ENCODE results near the gene FYCO1.

FYCO1 gene

DNA sequence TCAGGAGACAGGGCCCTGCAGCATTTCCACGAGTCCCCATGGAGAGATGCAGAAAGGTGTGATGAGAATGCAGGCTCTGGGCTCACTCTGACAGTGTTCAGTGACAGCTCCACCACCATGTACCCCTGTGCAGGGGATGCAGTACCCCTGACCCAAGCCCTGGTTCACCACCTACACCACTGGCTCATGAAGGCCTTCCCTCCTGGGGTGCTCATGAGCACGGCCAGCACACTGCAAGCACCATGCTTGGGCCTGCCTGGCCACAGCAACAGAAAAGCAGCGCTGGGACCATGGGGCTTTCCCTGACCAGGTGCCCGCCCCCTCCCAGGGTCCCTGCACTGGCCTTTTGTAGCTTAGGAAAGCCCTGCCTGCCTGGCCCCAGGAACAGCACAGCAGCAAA is 46.2 kb downstream of the FYCO1 start:
- no peak overlapping the region for H3K18ac ChIP-seq (ENCODE audit: low read length)
- H2BK5ac ChIP-seq (ENCODE audit: low read depth, low read length, poor library complexity): no peak overlapping the region
- H3K27ac ChIP-seq (ENCODE audit: low read depth, low read length): no peak overlapping the region
- H3K4me3 ChIP-seq (ENCODE audit: low read depth, low read length): no peak overlapping the region
- no peak overlapping the region for H3K9ac ChIP-seq (ENCODE audit: low read length)
- no peak overlapping the region for H4K8ac ChIP-seq (ENCODE audit: low read depth, low read length)
- peaks cover 38 to 48% of the 10 kb centered on the region in 2 experiments for H3K36me3 ChIP-seq (ENCODE audit: control insufficient read depth in 1 of 2, insufficient read depth in 2 of 2, low read length in 2 of 2)
- H4K12ac ChIP-seq (ENCODE audit: low read depth, low read length): no peak overlapping the region
- H4K91ac ChIP-seq (ENCODE audit: low read depth, low read length): no peak overlapping the region
- no peak overlapping the region for H3K4ac ChIP-seq (ENCODE audit: low read depth, low read length)
- H3K4me2 ChIP-seq (ENCODE audit: low read length): no peak overlapping the region
- no peak overlapping the region for H2AK5ac ChIP-seq (ENCODE audit: low read length)
- H3K79me1 ChIP-seq (ENCODE audit: low read length): no peaks in the 10 kb centered on the region
- H3K4me1 ChIP-seq (ENCODE audit: control insufficient read depth in 1 of 2, insufficient read depth in 2 of 2, low read length in 2 of 2): no peaks in the 10 kb centered on the region
- no peak overlapping the region for H3K14ac ChIP-seq (ENCODE audit: low read length)
- DNase-seq: no peak
- H2BK12ac ChIP-seq (ENCODE audit: low read length): no peak overlapping the region
- H3K23ac ChIP-seq (ENCODE audit: low read length): no peak overlapping the region
- no CpG with 5 or more reads among the region's 4 CpGs for WGBS (ENCODE audit: extremely low coverage, insufficient coverage, insufficient read length)
- H3K79me2 ChIP-seq (ENCODE audit: control insufficient read depth, insufficient read depth, low read length, poor library complexity): no peaks in the 10 kb centered on the region
- no peaks in the 10 kb centered on the region for H3K9me3 ChIP-seq (ENCODE audit: insufficient read depth, low read depth, low read length)
- no peaks in the 10 kb centered on the region for H3K27me3 ChIP-seq (ENCODE audit: insufficient read depth, low read length)
- H2AFZ ChIP-seq (ENCODE audit: insufficient read depth, low read length, poor library complexity): no peak overlapping the region
- no peak overlapping the region for H2BK120ac ChIP-seq (ENCODE audit: insufficient read depth, low read length, poor library complexity)

GRCh38 chr3:45948881-45949280 is 46.7 kb downstream of the FYCO1 start:
- H3K18ac ChIP-seq (ENCODE audit: low read length): no peak overlapping the region
- no peaks in the 10 kb centered on the region for H3K79me2 ChIP-seq (ENCODE audit: control insufficient read depth, insufficient read depth, low read length, poor library complexity)
- no peak for DNase-seq
- H3K79me1 ChIP-seq (ENCODE audit: low read length): no peaks in the 10 kb centered on the region
- H2BK12ac ChIP-seq (ENCODE audit: low read length): no peak overlapping the region
- H2AFZ ChIP-seq (ENCODE audit: insufficient read depth, low read length, poor library complexity): no peak overlapping the region
- no peak overlapping the region for H4K12ac ChIP-seq (ENCODE audit: low read depth, low read length)
- no peaks in the 10 kb centered on the region for H3K9me3 ChIP-seq (ENCODE audit: insufficient read depth, low read depth, low read length)
- H3K4me1 ChIP-seq (ENCODE audit: control insufficient read depth in 1 of 2, insufficient read depth in 2 of 2, low read length in 2 of 2): no peaks in the 10 kb centered on the region
- H3K27ac ChIP-seq (ENCODE audit: low read depth, low read length): no peak overlapping the region
- H3K36me3 ChIP-seq (ENCODE audit: control insufficient read depth in 1 of 2, insufficient read depth in 2 of 2, low read length in 2 of 2): peaks cover 34 to 44% of the 10 kb centered on the region in 2 experiments
- no peak overlapping the region for H4K8ac ChIP-seq (ENCODE audit: low read depth, low read length)
- no peak overlapping the region for H4K91ac ChIP-seq (ENCODE audit: low read depth, low read length)
- H3K4me3 ChIP-seq (ENCODE audit: low read depth, low read length): no peak overlapping the region
- WGBS (ENCODE audit: extremely low coverage, insufficient coverage, insufficient read length): no CpG with 5 or more reads among the region's 6 CpGs
- H3K23ac ChIP-seq (ENCODE audit: low read length): no peak overlapping the region
- no peak overlapping the region for H3K4me2 ChIP-seq (ENCODE audit: low read length)
- no peak overlapping the region for H2BK5ac ChIP-seq (ENCODE audit: low read depth, low read length, poor library complexity)
- H2AK5ac ChIP-seq (ENCODE audit: low read length): no peak overlapping the region
- no peaks in the 10 kb centered on the region for H3K27me3 ChIP-seq (ENCODE audit: insufficient read depth, low read length)
- H3K14ac ChIP-seq (ENCODE audit: low read length): no peak overlapping the region
- H3K4ac ChIP-seq (ENCODE audit: low read depth, low read length): no peak overlapping the region
- no peak overlapping the region for H2BK120ac ChIP-seq (ENCODE audit: insufficient read depth, low read length, poor library complexity)
- H3K9ac ChIP-seq (ENCODE audit: low read length): no peak overlapping the region

DNA sequence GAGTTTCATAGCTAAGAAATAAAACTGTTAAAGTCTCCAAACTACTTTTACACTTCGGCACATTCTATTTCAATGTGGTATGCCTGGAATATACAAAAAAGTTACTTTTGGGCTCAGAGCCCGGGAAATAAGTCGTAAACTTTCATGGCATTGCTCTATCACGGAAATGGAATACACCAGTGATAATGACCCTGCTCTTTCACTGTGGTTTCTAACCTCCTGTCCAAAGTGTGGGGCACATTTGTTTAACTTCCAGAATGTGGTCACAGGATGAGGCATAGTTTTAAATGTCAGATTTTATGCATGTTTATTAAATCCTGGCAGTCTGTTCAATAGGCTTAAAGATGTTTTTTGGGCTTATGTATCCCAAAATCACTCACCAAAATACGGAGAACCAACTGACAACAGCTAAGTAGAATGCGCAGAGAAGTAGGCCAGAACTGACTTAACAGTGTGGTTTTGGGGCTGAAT is 47.3 kb downstream of the FYCO1 start:
- H2BK5ac ChIP-seq (ENCODE audit: low read depth, low read length, poor library complexity): no peak overlapping the region
- H3K79me2 ChIP-seq (ENCODE audit: control insufficient read depth, insufficient read depth, low read length, poor library complexity): no peaks in the 10 kb centered on the region
- H3K79me1 ChIP-seq (ENCODE audit: low read length): no peaks in the 10 kb centered on the region
- H4K12ac ChIP-seq (ENCODE audit: low read depth, low read length): no peak overlapping the region
- H3K27me3 ChIP-seq (ENCODE audit: insufficient read depth, low read length): no peaks in the 10 kb centered on the region
- no peak overlapping the region for H3K4me2 ChIP-seq (ENCODE audit: low read length)
- no peaks in the 10 kb centered on the region for H3K9me3 ChIP-seq (ENCODE audit: insufficient read depth, low read depth, low read length)
- H2BK120ac ChIP-seq (ENCODE audit: insufficient read depth, low read length, poor library complexity): no peak overlapping the region
- no peak overlapping the region for H2AK5ac ChIP-seq (ENCODE audit: low read length)
- DNase-seq: no peak
- no peak overlapping the region for H3K23ac ChIP-seq (ENCODE audit: low read length)
- no peak overlapping the region for H4K91ac ChIP-seq (ENCODE audit: low read depth, low read length)
- no peak overlapping the region for H4K8ac ChIP-seq (ENCODE audit: low read depth, low read length)
- H2AFZ ChIP-seq (ENCODE audit: insufficient read depth, low read length, poor library complexity): no peak overlapping the region
- no CpG with 5 or more reads among the region's 6 CpGs for WGBS (ENCODE audit: extremely low coverage, insufficient coverage, insufficient read length)
- H3K4me1 ChIP-seq (ENCODE audit: control insufficient read depth in 1 of 2, insufficient read depth in 2 of 2, low read length in 2 of 2): no peaks in the 10 kb centered on the region
- peaks cover 32 to 40% of the 10 kb centered on the region in 2 experiments for H3K36me3 ChIP-seq (ENCODE audit: control insufficient read depth in 1 of 2, insufficient read depth in 2 of 2, low read length in 2 of 2)
- H3K4ac ChIP-seq (ENCODE audit: low read depth, low read length): no peak overlapping the region
- H3K9ac ChIP-seq (ENCODE audit: low read length): no peak overlapping the region
- no peak overlapping the region for H3K4me3 ChIP-seq (ENCODE audit: low read depth, low read length)
- H3K27ac ChIP-seq (ENCODE audit: low read depth, low read length): no peak overlapping the region
- H3K18ac ChIP-seq (ENCODE audit: low read length): no peak overlapping the region
- no peak overlapping the region for H3K14ac ChIP-seq (ENCODE audit: low read length)
- no peak overlapping the region for H2BK12ac ChIP-seq (ENCODE audit: low read length)

GRCh38 chr3:45947361-45947760 is 48.3 kb downstream of the FYCO1 start:
- no peak overlapping the region for H2AK5ac ChIP-seq (ENCODE audit: low read length)
- H4K12ac ChIP-seq (ENCODE audit: low read depth, low read length): no peak overlapping the region
- no peak overlapping the region for H2BK12ac ChIP-seq (ENCODE audit: low read length)
- H3K4me2 ChIP-seq (ENCODE audit: low read length): no peak overlapping the region
- H3K23ac ChIP-seq (ENCODE audit: low read length): no peak overlapping the region
- no peak overlapping the region for H2AFZ ChIP-seq (ENCODE audit: insufficient read depth, low read length, poor library complexity)
- H3K36me3 ChIP-seq (ENCODE audit: control insufficient read depth in 1 of 2, insufficient read depth in 2 of 2, low read length in 2 of 2): peaks cover 30 to 38% of the 10 kb centered on the region in 2 experiments
- no peak overlapping the region for H3K18ac ChIP-seq (ENCODE audit: low read length)
- no peak overlapping the region for H3K4ac ChIP-seq (ENCODE audit: low read depth, low read length)
- no peak overlapping the region for H2BK5ac ChIP-seq (ENCODE audit: low read depth, low read length, poor library complexity)
- no CpG with 5 or more reads among the region's 3 CpGs for WGBS (ENCODE audit: extremely low coverage, insufficient coverage, insufficient read length)
- H3K9ac ChIP-seq (ENCODE audit: low read length): no peak overlapping the region
- peaks cover 5% of the 10 kb centered on the region for H3K79me1 ChIP-seq (ENCODE audit: low read length)
- H3K9me3 ChIP-seq (ENCODE audit: insufficient read depth, low read depth, low read length): no peaks in the 10 kb centered on the region
- no peak overlapping the region for H2BK120ac ChIP-seq (ENCODE audit: insufficient read depth, low read length, poor library complexity)
- peaks cover 6 to 8% of the 10 kb centered on the region in 2 experiments for H3K4me1 ChIP-seq (ENCODE audit: control insufficient read depth in 1 of 2, insufficient read depth in 2 of 2, low read length in 2 of 2)
- H3K27ac ChIP-seq (ENCODE audit: low read depth, low read length): no peak overlapping the region
- H3K27me3 ChIP-seq (ENCODE audit: insufficient read depth, low read length): no peaks in the 10 kb centered on the region
- H3K4me3 ChIP-seq (ENCODE audit: low read depth, low read length): no peak overlapping the region
- no peak overlapping the region for H4K91ac ChIP-seq (ENCODE audit: low read depth, low read length)
- no peak overlapping the region for H4K8ac ChIP-seq (ENCODE audit: low read depth, low read length)
- H3K14ac ChIP-seq (ENCODE audit: low read length): no peak overlapping the region
- DNase-seq: no peak
- no peaks in the 10 kb centered on the region for H3K79me2 ChIP-seq (ENCODE audit: control insufficient read depth, insufficient read depth, low read length, poor library complexity)

Measured in trophoblast cell (in vitro differentiated cells and primary cell).